Thyroid gland (tissue), 4 donors: ENCODE measurements around the gene EXOG.

ENCODE experiments used
- POLR2A ChIP-seq, 2 donors: fragments of 450-650 bp; IDR thresholded peaks; one replicate each; pipeline ENCODE4 v1.6.1; 2017; ENCODE audit warnings: antibody characterized with exemption in 2 of 2, mild to moderate bottlenecking in 2 of 2, moderate library complexity in 1 of 2
- TF ChIP-seq, protein P1 (sequence below), 6 experiments: fragments of 200-600 bp in 3 of 6; fragments of 450-650 bp in 3 of 6; sonication (generic) in 3 of 6; IDR thresholded peaks; one replicate each; pipeline ENCODE4 v1.5.1; 2016 to 2019; ENCODE audit warnings: antibody characterized with exemption in 6 of 6, mild to moderate bottlenecking in 2 of 6, inconsistent platforms in 1 of 6, moderate library complexity in 1 of 6

DNA sequence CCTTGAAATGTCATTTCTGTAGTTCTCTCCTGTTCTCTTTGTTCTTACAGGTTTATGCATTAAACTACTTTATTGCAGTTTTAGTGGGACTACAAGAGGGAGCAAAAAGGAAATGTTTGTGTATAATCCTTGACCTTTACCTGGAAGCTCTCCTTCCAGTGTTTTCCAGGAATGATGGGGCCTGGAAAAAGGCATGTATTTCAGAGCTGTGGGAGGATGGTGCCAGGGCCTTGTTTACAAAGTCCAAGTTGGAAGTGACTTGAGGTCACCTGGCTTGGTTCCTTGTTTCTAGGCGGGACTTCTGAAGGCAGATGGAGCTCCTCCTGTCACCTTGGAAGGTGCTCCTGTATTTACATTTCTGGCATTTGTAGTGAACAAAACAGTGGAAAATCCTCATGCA, 27.4 kb upstream of the EXOG start:
- TF ChIP-seq POLR2A (IDR thresholded peaks at IDR 0.05): no peak
- TF ChIP-seq, protein P1, sequence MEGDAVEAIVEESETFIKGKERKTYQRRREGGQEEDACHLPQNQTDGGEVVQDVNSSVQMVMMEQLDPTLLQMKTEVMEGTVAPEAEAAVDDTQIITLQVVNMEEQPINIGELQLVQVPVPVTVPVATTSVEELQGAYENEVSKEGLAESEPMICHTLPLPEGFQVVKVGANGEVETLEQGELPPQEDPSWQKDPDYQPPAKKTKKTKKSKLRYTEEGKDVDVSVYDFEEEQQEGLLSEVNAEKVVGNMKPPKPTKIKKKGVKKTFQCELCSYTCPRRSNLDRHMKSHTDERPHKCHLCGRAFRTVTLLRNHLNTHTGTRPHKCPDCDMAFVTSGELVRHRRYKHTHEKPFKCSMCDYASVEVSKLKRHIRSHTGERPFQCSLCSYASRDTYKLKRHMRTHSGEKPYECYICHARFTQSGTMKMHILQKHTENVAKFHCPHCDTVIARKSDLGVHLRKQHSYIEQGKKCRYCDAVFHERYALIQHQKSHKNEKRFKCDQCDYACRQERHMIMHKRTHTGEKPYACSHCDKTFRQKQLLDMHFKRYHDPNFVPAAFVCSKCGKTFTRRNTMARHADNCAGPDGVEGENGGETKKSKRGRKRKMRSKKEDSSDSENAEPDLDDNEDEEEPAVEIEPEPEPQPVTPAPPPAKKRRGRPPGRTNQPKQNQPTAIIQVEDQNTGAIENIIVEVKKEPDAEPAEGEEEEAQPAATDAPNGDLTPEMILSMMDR (IDR thresholded peaks at IDR 0.05): no peak
